Effector memory CD4-positive, alpha-beta T cell (primary cell): ENCODE results near the gene GPX1.
"Not testable (repeated sequence)": the region's sequence is repeated elsewhere in the genome, so short reads cannot be mapped to it uniquely, and the experiment has no call there.

Source experiments
- DNase-seq, 3 donors: peaks; one replicate each; pipeline ENCODE4 v3.0.0-alpha.2; 2020
- H3K27ac ChIP-seq: 2 replicates; pipeline ENCODE4 v1.7.0; 2013; ENCODE audit warnings: mild to moderate bottlenecking, low read length, moderate library complexity; ENCODE audit not compliant: insufficient read depth, poor library complexity, severe bottlenecking
- H3K27me3 ChIP-seq: replicated peaks from 2 replicates; pipeline ENCODE4 v1.7.0; 2013; ENCODE audit warnings: mild to moderate bottlenecking, low read length; ENCODE audit not compliant: insufficient read depth, control insufficient read depth, poor library complexity, severe bottlenecking
- H3K36me3 ChIP-seq: 2 replicates; pipeline ENCODE4 v1.7.0; 2013; ENCODE audit warnings: mild to moderate bottlenecking, low read length, moderate library complexity; ENCODE audit not compliant: control insufficient read depth, insufficient read depth
- H3K4me1 ChIP-seq: 2 replicates; pipeline ENCODE4 v1.7.0; 2013; ENCODE audit warnings: low read length, mild to moderate bottlenecking; ENCODE audit not compliant: control insufficient read depth, insufficient read depth, poor library complexity, severe bottlenecking
- H3K4me3 ChIP-seq: 2 replicates; pipeline ENCODE4 v1.7.0; 2013; ENCODE audit warnings: low read length, low read depth, mild to moderate bottlenecking; ENCODE audit not compliant: insufficient read depth, poor library complexity, severe bottlenecking
- H3K9me3 ChIP-seq: 2 replicates; pipeline ENCODE4 v1.7.0; 2013; ENCODE audit warnings: mild to moderate bottlenecking, low read length, moderate library complexity; ENCODE audit not compliant: control insufficient read depth

GPX1 gene

DNA sequence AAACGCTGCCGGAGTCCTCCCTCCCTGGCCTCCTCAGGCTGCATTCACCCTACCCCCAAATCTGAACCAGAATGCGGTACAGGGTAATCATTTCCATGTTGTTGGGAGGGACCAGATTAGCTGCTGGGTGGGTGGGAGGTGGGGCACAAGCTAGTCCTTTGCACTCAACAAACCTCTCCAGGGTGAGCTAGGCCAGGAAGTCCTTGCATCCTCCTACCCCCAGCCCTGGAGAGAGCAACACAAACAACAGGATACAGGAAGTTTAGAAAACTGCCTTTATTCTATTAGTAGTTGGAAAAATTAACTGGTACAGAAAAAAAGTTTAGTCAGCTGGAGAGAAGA, 702 bp upstream of the GPX1 start:
- DNase-seq = no peak
- Histone ChIP-seq H3K4me1 (peaks cover 26% of the 10 kb centered on the region), H3K36me3 (peaks cover 39% of the 10 kb centered on the region), H3K4me3 (peak overlapping the region; percentile 59), H3K27me3 (no peaks in the 10 kb centered on the region), H3K9me3 (no peaks in the 10 kb centered on the region), H3K27ac (peak overlapping the region; percentile 78)

GRCh38 chr3:49357443-49358216, 523 bp downstream of the GPX1 start:
- not testable (repeated sequence) for H3K27me3 ChIP-seq, H3K9me3 ChIP-seq
- Histone ChIP-seq H3K36me3 (peaks cover 26% of the 10 kb centered on the region), H3K4me3 (peak overlapping the region; percentile 59), H3K27ac (peak overlapping the region; percentile 78), H3K4me1 (peaks cover 26% of the 10 kb centered on the region)
- DNase-seq = peak; percentile 23 to 26 (median 25)

- H3K4me3 ChIP-seq = peak overlapping the region; percentile 59
- not testable (repeated sequence) for H3K27me3 ChIP-seq, H3K9me3 ChIP-seq, DNase-seq
- peaks cover 26% of the 10 kb centered on the region for H3K4me1 ChIP-seq
- peaks cover 21% of the 10 kb centered on the region for H3K36me3 ChIP-seq
- peak overlapping the region; percentile 78 for H3K27ac ChIP-seq
Measured at GRCh38 chr3:49357095-49357442, 1.1 kb downstream of the GPX1 start.

DNA sequence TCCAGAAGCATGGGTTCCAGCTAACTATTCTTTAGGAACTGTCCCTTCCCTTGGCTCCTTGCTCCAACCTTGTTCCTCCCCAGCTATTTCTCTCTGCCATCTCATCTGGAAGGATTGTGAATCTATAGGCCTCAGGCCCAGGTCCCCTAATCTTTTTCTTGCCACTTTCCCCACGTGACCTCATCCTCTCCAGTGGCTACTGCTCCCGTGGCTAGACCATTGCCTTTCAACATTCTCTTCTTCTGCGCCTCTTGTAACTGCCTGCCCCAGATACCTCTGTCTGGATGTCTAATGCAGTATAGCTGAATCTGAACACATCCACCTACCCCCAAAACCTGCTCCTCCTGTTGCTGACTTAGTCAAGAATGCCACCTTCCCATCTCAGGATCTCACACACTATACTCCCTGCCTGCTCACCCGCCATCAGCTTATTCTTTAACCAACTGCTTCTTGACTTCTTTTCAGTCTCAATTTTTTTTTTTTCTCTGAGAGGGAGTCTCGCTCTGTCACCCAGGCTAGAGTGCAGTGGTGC, 5.2 kb downstream of the GPX1 start:
- Histone ChIP-seq H3K27ac (no peak overlapping the region), H3K4me3 (no peak overlapping the region), H3K36me3 (no peaks in the 10 kb centered on the region), H3K9me3 (no peaks in the 10 kb centered on the region), H3K27me3 (no peaks in the 10 kb centered on the region), H3K4me1 (peaks cover 14% of the 10 kb centered on the region)
- DNase-seq = no peak

GRCh38 chr3:49352281-49352680, 5.9 kb downstream of the GPX1 start:
- H3K4me1 ChIP-seq = peaks cover 10% of the 10 kb centered on the region
- H3K4me3 ChIP-seq = no peak overlapping the region
- H3K27me3 ChIP-seq = no peaks in the 10 kb centered on the region
- no peak overlapping the region for H3K27ac ChIP-seq
- no peak for DNase-seq
- H3K36me3 ChIP-seq = no peaks in the 10 kb centered on the region
- no peaks in the 10 kb centered on the region for H3K9me3 ChIP-seq

GRCh38 chr3:49351521-49352011, 6.6 kb downstream of the GPX1 start:
- no peak for DNase-seq
- H3K4me3 ChIP-seq = no peak overlapping the region
- H3K4me1 ChIP-seq = peaks cover 6% of the 10 kb centered on the region
- no peaks in the 10 kb centered on the region for H3K36me3 ChIP-seq
- no peaks in the 10 kb centered on the region for H3K27me3 ChIP-seq
- H3K9me3 ChIP-seq = no peaks in the 10 kb centered on the region
- H3K27ac ChIP-seq = no peak overlapping the region

DNA sequence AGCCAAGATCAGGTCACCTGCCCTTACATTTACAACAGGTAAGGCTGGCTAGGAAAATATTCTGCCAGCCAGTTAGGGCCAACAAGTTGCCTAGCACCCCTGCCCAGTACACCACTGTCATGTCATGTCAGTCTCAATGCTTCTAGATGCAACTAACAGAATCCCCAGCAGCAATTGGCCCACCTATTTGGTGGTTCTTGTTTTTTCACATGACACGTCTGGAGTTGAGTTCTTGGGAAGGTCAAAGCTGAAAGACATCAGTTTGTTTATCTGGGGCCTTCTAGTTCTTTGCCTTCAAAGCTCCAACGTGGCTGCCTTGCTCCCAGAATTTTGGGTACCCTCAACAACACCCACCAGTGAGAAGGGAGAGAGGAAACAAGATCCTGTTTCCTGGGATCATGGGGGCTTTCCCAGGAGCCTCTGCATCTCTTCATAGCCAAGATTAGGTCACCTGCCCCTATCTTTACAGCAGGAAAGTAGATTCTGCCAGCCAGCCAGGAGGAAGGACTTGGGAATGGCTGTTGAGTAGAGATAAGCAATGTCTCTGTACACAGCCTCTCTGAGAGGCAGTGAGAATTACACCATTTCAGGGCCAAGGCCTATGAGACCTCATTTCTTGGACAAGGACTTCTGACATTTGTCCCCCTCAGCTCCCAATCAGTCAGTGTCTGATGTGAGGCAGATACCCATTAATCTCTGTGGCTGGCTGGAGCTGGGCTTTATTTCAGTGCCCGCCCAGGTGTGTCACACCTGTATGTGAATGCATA, 8.6 kb downstream of the GPX1 start:
- Histone ChIP-seq H3K4me3 (no peak overlapping the region), H3K27ac (no peak overlapping the region), H3K36me3 (no peaks in the 10 kb centered on the region), H3K27me3 (no peaks in the 10 kb centered on the region), H3K4me1 (no peaks in the 10 kb centered on the region), H3K9me3 (no peaks in the 10 kb centered on the region)
- DNase-seq = no peak

DNA sequence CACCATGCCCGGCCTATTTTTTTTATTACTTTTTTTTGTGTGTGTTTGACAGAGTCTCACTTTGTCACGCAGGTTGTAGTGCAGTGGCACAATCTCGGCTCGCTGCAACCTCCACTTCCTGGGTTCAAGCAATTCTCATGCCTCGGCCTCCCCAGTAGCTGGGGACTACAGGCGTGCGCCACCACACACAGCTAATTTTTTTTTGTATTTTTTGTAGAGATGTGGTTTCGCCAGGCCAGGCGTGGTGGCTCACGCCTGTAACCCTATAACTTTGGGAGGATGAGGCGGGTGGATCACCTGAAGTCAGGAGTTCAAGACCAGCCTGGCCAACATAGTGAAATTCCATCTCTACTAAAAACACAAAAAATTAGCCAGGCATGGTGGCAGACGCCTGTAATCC, 9.8 kb downstream of the GPX1 start:
- H3K36me3 ChIP-seq, DNase-seq, H3K4me1 ChIP-seq, H3K27ac ChIP-seq, H3K4me3 ChIP-seq, H3K9me3 ChIP-seq, H3K27me3 ChIP-seq: not testable (repeated sequence)

DNA sequence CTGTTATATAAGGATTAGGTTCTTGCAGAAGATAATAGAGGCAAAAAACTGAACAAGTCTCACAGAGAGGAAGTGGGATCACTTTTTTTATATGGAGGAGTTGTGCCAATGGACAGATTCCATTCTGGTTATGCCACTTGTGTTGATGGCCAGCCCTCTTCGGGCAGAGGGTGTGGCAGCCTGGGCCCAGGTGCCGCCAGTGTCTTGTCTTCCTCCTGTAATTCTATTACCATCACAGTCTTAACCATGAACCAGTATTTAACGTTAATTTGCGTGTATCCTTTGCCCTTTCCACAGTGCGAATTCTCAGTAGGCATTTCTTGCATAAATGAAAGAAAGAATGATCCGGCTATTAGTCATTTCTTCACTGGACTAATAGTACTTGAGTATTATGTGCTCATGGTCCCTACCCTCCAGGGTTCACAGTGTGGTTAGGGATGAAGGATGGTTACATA, 11.3 kb downstream of the GPX1 start:
- no peak for DNase-seq
- Histone ChIP-seq H3K9me3 (no peaks in the 10 kb centered on the region), H3K27ac (no peak overlapping the region), H3K4me1 (peaks cover 4% of the 10 kb centered on the region), H3K36me3 (no peaks in the 10 kb centered on the region), H3K27me3 (no peaks in the 10 kb centered on the region), H3K4me3 (no peak overlapping the region)

DNA sequence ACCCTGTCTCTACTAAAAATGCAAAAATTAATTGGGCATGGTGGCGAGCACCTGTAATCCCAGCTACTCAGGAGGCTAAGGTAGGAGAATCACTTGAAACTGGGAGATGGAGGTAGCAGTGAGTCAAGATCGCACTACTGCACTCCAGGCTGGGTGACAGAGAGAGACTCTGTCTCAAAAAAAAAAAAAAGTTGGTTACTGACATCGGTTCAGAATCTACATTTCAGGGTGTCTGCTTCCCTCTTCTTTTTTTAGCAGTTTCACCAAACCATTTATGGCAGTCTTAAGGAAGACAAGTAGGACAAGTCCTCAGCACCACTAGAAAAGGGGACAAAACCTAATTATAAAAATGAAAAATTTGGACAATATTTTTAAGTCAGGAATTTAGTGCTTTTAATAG, 15.0 kb downstream of the GPX1 start:
- no peaks in the 10 kb centered on the region for H3K27me3 ChIP-seq
- no peaks in the 10 kb centered on the region for H3K36me3 ChIP-seq
- H3K4me1 ChIP-seq = peaks cover 26% of the 10 kb centered on the region
- no peaks in the 10 kb centered on the region for H3K9me3 ChIP-seq
- H3K4me3 ChIP-seq = no peak overlapping the region
- H3K27ac ChIP-seq = peak overlapping the region; percentile 28
- no peak for DNase-seq
